Loucy (cell line): ENCODE data around the gene RBM33.

ENCODE experiments used
- CTCF ChIP-seq: fragments of 200-600 bp; sonication (generic); conservative IDR thresholded peaks from 2 replicates; pipeline ENCODE4 v1.5.1; 2014; ENCODE audit warnings: mild to moderate bottlenecking, antibody characterized with exemption, low read length
- EZH2phosphoT487 ChIP-seq: fragments of 200-600 bp; IDR thresholded peaks from 2 replicates; pipeline ENCODE4 v1.6.1; 2018; ENCODE audit warnings: antibody characterized with exemption, mild to moderate bottlenecking, moderate library complexity, borderline replicate concordance

- TF ChIP-seq EZH2phosphoT487 = no peak
- TF ChIP-seq CTCF = no peak
Observed at GRCh38 chr7:155721056-155721455, 76.6 kb downstream of the RBM33 start.
